GM23248 (cell line): ENCODE results near the gene ASTE1. TPM values are rescaled to one million over a fixed set of nuclear protein-coding genes. Genes with fewer than 3 reads are reported as not detected.

Experiments
- DNase-seq: peaks from one replicate; pipeline ENCODE4 v3.0.0-alpha.2; 2015
- H2AFZ ChIP-seq: fragments of 200-600 bp; sonication (generic); 2 replicates; pipeline ENCODE4 v1.6.1; 2016; ENCODE audit warnings: antibody characterized with exemption
- H3F3A ChIP-seq: fragments of 200-600 bp; sonication (generic); 2 replicates; pipeline ENCODE4 v1.6.1; 2016; ENCODE audit warnings: mild to moderate bottlenecking, antibody characterized with exemption, mixed run types; ENCODE audit not compliant: insufficient read depth
- H3K27ac ChIP-seq: fragments of 200-600 bp; sonication (generic); 2 replicates; pipeline ENCODE4 v1.5.1; 2016; ENCODE audit warnings: mild to moderate bottlenecking
- H3K27me3 ChIP-seq: fragments of 200-600 bp; sonication (generic); replicated peaks from 2 replicates; pipeline ENCODE4 v1.6.1; 2016; ENCODE audit warnings: mild to moderate bottlenecking; ENCODE audit not compliant: insufficient read depth
- H3K36me3 ChIP-seq: fragments of 200-600 bp; sonication (generic); 2 replicates; pipeline ENCODE4 v1.6.1; 2016; ENCODE audit warnings: low read depth, mild to moderate bottlenecking
- H3K4me1 ChIP-seq: fragments of 200-600 bp; sonication (generic); 2 replicates; pipeline ENCODE4 v1.6.1; 2016; ENCODE audit warnings: mild to moderate bottlenecking; ENCODE audit not compliant: insufficient read depth
- H3K4me2 ChIP-seq: fragments of 200-600 bp; sonication (generic); one replicate; pipeline ENCODE4 v1.6.1; 2016; ENCODE audit warnings: mild to moderate bottlenecking; ENCODE audit not compliant: unreplicated experiment
- H3K4me3 ChIP-seq: fragments of 200-600 bp; sonication (generic); 2 replicates; pipeline ENCODE4 v1.5.1; 2016; ENCODE audit warnings: mild to moderate bottlenecking
- H3K79me2 ChIP-seq: fragments of 200-600 bp; sonication (generic); 2 replicates; pipeline ENCODE4 v1.6.1; 2016; ENCODE audit warnings: mild to moderate bottlenecking; ENCODE audit not compliant: insufficient read depth
- H3K9ac ChIP-seq: fragments of 200-600 bp; sonication (generic); 2 replicates; pipeline ENCODE4 v1.6.1; 2016; ENCODE audit warnings: mild to moderate bottlenecking
- H3K9me2 ChIP-seq: fragments of 200-600 bp; sonication (generic); 2 replicates; pipeline ENCODE4 v1.6.1; 2016; ENCODE audit warnings: mixed run types, mild to moderate bottlenecking, moderate library complexity; ENCODE audit not compliant: insufficient read depth
- H3K9me3 ChIP-seq: fragments of 200-600 bp; sonication (generic); one replicate; pipeline ENCODE4 v1.6.1; 2017; ENCODE audit warnings: low read depth
- H4K20me1 ChIP-seq: fragments of 200-600 bp; sonication (generic); 2 replicates; pipeline ENCODE4 v1.6.0; 2016; ENCODE audit not compliant: insufficient read depth
- EZH2 ChIP-seq: fragments of 200-600 bp; sonication (generic); IDR thresholded peaks from 2 replicates; pipeline ENCODE4 v1.6.1; 2018; ENCODE audit warnings: antibody characterized with exemption, mild to moderate bottlenecking; ENCODE audit not compliant: insufficient read depth, poor library complexity, severe bottlenecking
- EZH2phosphoT487 ChIP-seq: fragments of 200-600 bp; sonication (generic); IDR thresholded peaks from 2 replicates; pipeline ENCODE4 v1.6.1; 2018; ENCODE audit warnings: antibody characterized with exemption, moderate library complexity, mild to moderate bottlenecking, low read depth; ENCODE audit not compliant: insufficient read depth
- WGBS, 2 experiments: methylation state at CpG; one replicate each; pipeline ENCODE4 v1.1.6; 2015 to 2017; ENCODE audit warnings: low lambda C conversion rate in 2 of 2, low coverage in 1 of 2; ENCODE audit errors: missing lambda C conversion rate in 2 of 2; 5-methylcytosine and 5-hydroxymethylcytosine counted together
- in situ Hi-C: fragments of 300-500 bp; cut with MboI; formaldehyde crosslinking; loops from 2 replicates; pipeline ENCODE4 v1.15.0; 2020
- polyA plus RNA-seq: library from polyadenylated mRNA; unstranded; fragments of >200 nt; fragmentation: Nextera tagmentation; extraction: Ambion mirVana; gene quantifications from 2 replicates; pipeline ENCODE4 v1.2.1, GENCODE V29; 2016
- total RNA-seq: library from RNA; depleted of rRNA; stranded (reverse); fragments of >200 nt; shearing (Covaris generic); gene quantifications from 2 replicates; pipeline ENCODE4 v1.2.3, GENCODE V29; 2014; rRNA removed

Gene ASTE1
- total and polyA plus RNA-seq, 2 experiments from 2014 or later: 4.8 to 5.3 TPM

- H3K9me3 ChIP-seq: no peaks in the 10 kb centered on the region
- TF ChIP-seq EZH2phosphoT487 (no peak), EZH2 (no peak)
Measured at GRCh38 chr3:130969621-130970020, 57.0 kb downstream of the ASTE1 start.

DNA sequence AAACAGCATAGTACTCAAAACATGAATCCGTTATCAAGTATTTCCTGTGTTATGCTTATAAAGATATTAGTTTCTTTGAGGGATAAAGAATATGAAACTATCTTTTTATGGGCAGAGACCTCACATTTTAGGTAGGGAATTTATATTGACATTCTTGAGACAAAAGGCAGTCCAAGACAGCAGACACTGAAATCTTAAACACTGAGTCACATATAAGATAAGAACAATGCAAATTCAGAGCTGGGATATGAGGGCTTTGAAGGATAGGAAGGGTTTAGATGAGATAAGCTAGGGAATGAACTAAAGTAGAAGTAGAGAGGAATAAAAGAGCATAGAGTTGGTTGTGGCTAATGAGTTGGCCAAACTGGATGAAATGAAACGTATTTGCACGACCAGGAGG is 58.4 kb downstream of the ASTE1 start:
- H3K9me2 ChIP-seq: no peaks in the 10 kb centered on the region
- no peak overlapping the region for H2AFZ ChIP-seq
- H3K9me3 ChIP-seq: no peaks in the 10 kb centered on the region
- no peak for DNase-seq
- H3K4me2 ChIP-seq: peak overlapping the region; percentile 29
- H4K20me1 ChIP-seq: no peaks in the 10 kb centered on the region
- H3K27me3 ChIP-seq: no peaks in the 10 kb centered on the region
- H3K4me1 ChIP-seq: peaks cover 39% of the 10 kb centered on the region
- in situ Hi-C loops: no loop called here
- WGBS, 2 experiments: 94 to 96% methylated on average over 3 of the region's 3 CpGs
- peaks cover 22% of the 10 kb centered on the region for H3F3A ChIP-seq
- no peaks in the 10 kb centered on the region for H3K79me2 ChIP-seq
- H3K27ac ChIP-seq: peak overlapping the region; percentile 23; the same call in 1 of the 2 replicates
- no peak overlapping the region for H3K4me3 ChIP-seq
- H3K9ac ChIP-seq: no peak overlapping the region
- peaks cover 16% of the 10 kb centered on the region for H3K36me3 ChIP-seq
- TF ChIP-seq EZH2phosphoT487 (no peak), EZH2 (no peak)

More at GRCh38 chr3:130969621-130970020, 57.0 kb downstream of the ASTE1 start:
- H3K36me3 ChIP-seq: peaks cover 19% of the 10 kb centered on the region
- DNase-seq: no peak
- H3K4me1 ChIP-seq: peaks cover 27% of the 10 kb centered on the region; the same call in 1 of the 2 replicates
- no peak overlapping the region for H2AFZ ChIP-seq
- no peak overlapping the region for H3K9ac ChIP-seq
- H3K27me3 ChIP-seq: no peaks in the 10 kb centered on the region
- H3K9me2 ChIP-seq: no peaks in the 10 kb centered on the region
- WGBS, 2 experiments: 98 to 100% methylated on average over 2 of the region's 2 CpGs
- H3K27ac ChIP-seq: no peak overlapping the region
- in situ Hi-C loops: no loop called here
- H3K4me3 ChIP-seq: no peak overlapping the region
- H3K79me2 ChIP-seq: no peaks in the 10 kb centered on the region
- H3F3A ChIP-seq: peaks cover 16% of the 10 kb centered on the region; the same call in 1 of the 2 replicates
- H4K20me1 ChIP-seq: no peaks in the 10 kb centered on the region
- H3K4me2 ChIP-seq: no peak overlapping the region

DNA sequence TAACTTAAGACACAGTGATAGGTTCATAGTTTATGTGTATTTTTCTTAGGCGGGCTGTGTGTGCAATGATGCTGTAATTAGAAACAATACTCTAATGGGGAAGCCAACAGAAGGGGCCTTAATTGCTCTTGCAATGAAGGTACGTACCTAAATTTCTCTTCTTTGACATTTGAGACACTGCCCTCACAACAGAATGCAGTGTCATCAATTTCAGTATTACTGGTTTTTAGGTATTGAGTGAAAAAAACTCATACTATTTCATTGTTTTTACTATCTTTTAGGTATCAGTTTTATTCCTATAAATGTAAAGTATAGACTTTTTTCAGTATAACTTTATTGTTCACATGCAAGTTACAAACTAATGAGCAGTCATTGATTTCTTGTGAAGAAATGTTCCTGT is 59.3 kb downstream of the ASTE1 start:
- Histone ChIP-seq H3K79me2 (no peaks in the 10 kb centered on the region), H3F3A (peaks cover 31% of the 10 kb centered on the region), H3K27ac (no peak overlapping the region), H3K27me3 (no peaks in the 10 kb centered on the region), H3K36me3 (peaks cover 11% of the 10 kb centered on the region), H3K4me1 (peaks cover 46% of the 10 kb centered on the region), H3K9me2 (no peaks in the 10 kb centered on the region), H4K20me1 (no peaks in the 10 kb centered on the region), H3K9ac (no peak overlapping the region), H3K4me3 (no peak overlapping the region), H3K9me3 (no peaks in the 10 kb centered on the region), H2AFZ (no peak overlapping the region), H3K4me2 (no peak overlapping the region)
- TF ChIP-seq EZH2: no peak
- no peak for TF ChIP-seq EZH2phosphoT487
- WGBS, 2 experiments: 94 to 98% methylated on average over 2 of the region's 2 CpGs
- in situ Hi-C loops: no loop called here
- no peak for DNase-seq

GRCh38 chr3:130963878-130964277 is 62.7 kb downstream of the ASTE1 start:
- H3K4me3 ChIP-seq: peak overlapping the region; percentile 23; the same call in 1 of the 2 replicates
- TF ChIP-seq EZH2phosphoT487 (peak; percentile 90), EZH2 (no peak)
- H3K27me3 ChIP-seq: no peaks in the 10 kb centered on the region
- no peaks in the 10 kb centered on the region for H4K20me1 ChIP-seq
- DNase-seq: peak; percentile 95
- H3K36me3 ChIP-seq: peaks cover 19% of the 10 kb centered on the region
- no peaks in the 10 kb centered on the region for H3K79me2 ChIP-seq
- 31% methylated on average over 3 of the region's 3 CpGs for WGBS, 2 experiments
- peak overlapping the region; percentile 95 for H3K27ac ChIP-seq
- in situ Hi-C loops: no loop called here
- H3K9me2 ChIP-seq: no peaks in the 10 kb centered on the region
- peaks cover 43% of the 10 kb centered on the region for H3F3A ChIP-seq
- H3K9me3 ChIP-seq: no peaks in the 10 kb centered on the region
- H3K4me1 ChIP-seq: peaks cover 63% of the 10 kb centered on the region
- peak overlapping the region; percentile 59 for H3K4me2 ChIP-seq
- no peak overlapping the region for H2AFZ ChIP-seq
- H3K9ac ChIP-seq: peak overlapping the region; percentile 60

Other genes starting within 250 kb of the ASTE1 start
- gene ATP2C1, start 132.7 kb downstream of the ASTE1 start, total RNA-seq: 68.5 and 73.6 TPM in 2 replicates
- gene ATP2C1, start 132.7 kb downstream of the ASTE1 start, polyA plus RNA-seq: 65.8 and 74.7 TPM in 2 replicates
- gene NEK11, start 52 bp upstream of the ASTE1 start, total RNA-seq: 15.9 and 18.5 TPM in 2 replicates
- gene NEK11, start 52 bp upstream of the ASTE1 start, polyA plus RNA-seq: 5.7 and 7.6 TPM in 2 replicates